Breast epithelium (tissue), 4 donors: ENCODE measurements around the gene STARD9. TPM values are rescaled to one million over a fixed set of nuclear protein-coding genes. Genes with fewer than 3 reads are reported as not detected.
"Not testable (repeated sequence)": the region's sequence is repeated elsewhere in the genome, so short reads cannot be mapped to it uniquely, and the experiment has no call there.

Source experiments
- DNase-seq, 2 donors: peaks; one replicate each; pipeline ENCODE4 v3.0.0-alpha.2; 2019; ENCODE audit warnings: low spot score in 2 of 2
- H3K27ac ChIP-seq, 2 donors: fragments of 200-600 bp; sonication (generic) in 1 of 2; one replicate each; pipeline ENCODE4 v1.5.1; 2016 to 2019; ENCODE audit warnings: mild to moderate bottlenecking in 1 of 2
- H3K27me3 ChIP-seq, 2 donors: fragments of 200-600 bp; sonication (generic) in 1 of 2; one replicate each; pipeline versions ENCODE4 v1.5.1 to v1.6.0; 2017 to 2019; ENCODE audit warnings: control low read depth in 1 of 2, mild to moderate bottlenecking in 1 of 2
- H3K36me3 ChIP-seq: fragments of 200-600 bp; one replicate; pipeline ENCODE4 v1.5.1; 2019
- H3K4me1 ChIP-seq, 2 donors: fragments of 200-600 bp; sonication (generic); one replicate each; pipeline ENCODE4 v1.5.1; 2016 to 2019; ENCODE audit warnings: control low read depth in 1 of 2
- H3K4me3 ChIP-seq, 3 donors: fragments of 200-600 bp; sonication (generic); 1 replicate in 2 of 3; 2 replicates in 1 of 3; pipeline ENCODE4 v1.5.1; 2016 to 2019; ENCODE audit warnings: mild to moderate bottlenecking in 3 of 3, moderate library complexity in 2 of 3
- H3K9me3 ChIP-seq, 2 donors: fragments of 200-600 bp; sonication (generic) in 1 of 2; one replicate each; pipeline ENCODE4 v1.5.1; 2016 to 2019; ENCODE audit warnings: control low read depth in 1 of 2
- CTCF ChIP-seq, 3 donors: fragments of 450-650 bp; IDR thresholded peaks; one replicate each; pipeline ENCODE4 v1.5.1; 2016 to 2017; ENCODE audit warnings: antibody characterized with exemption in 3 of 3, mild to moderate bottlenecking in 3 of 3, moderate library complexity in 3 of 3
- POLR2A ChIP-seq: fragments of 450-650 bp; IDR thresholded peaks from one replicate; pipeline ENCODE4 v1.6.1; 2016; ENCODE audit warnings: antibody characterized with exemption, mild to moderate bottlenecking, moderate library complexity
- POLR2AphosphoS5 ChIP-seq, 3 donors: sonication (generic); formaldehyde crosslinking; IDR thresholded peaks; one replicate each; pipeline ENCODE4 v1.6.1; 2017; ENCODE audit warnings: antibody characterized with exemption in 3 of 3
- intact Hi-C: fragments of 100-400 bp; cut with DNase I; formaldehyde crosslinking; loops from one replicate; pipeline ENCODE4 v1.15.1; 2023; ENCODE audit warnings: low total_unique reads
- total RNA-seq, 3 donors: library from RNA; depleted of rRNA; stranded (reverse); fragments of >200 nt; gene quantifications; one replicate each; pipeline ENCODE4 v1.1.0, GENCODE V29; 2016

The STARD9 gene
- total RNA-seq, 3 donors from 2014 or later, result 18.6 to 27.9 (median 27.5) TPM

- H3K4me3 ChIP-seq, result no peak overlapping the region
- no peaks in the 10 kb centered on the region for H3K36me3 ChIP-seq
- H3K4me1 ChIP-seq, result no peaks in the 10 kb centered on the region
- H3K9me3 ChIP-seq, result no peaks in the 10 kb centered on the region
- no peaks in the 10 kb centered on the region for H3K27me3 ChIP-seq
- TF ChIP-seq POLR2AphosphoS5 (IDR thresholded peaks at IDR 0.05), result no peak
- no peak overlapping the region for H3K27ac ChIP-seq
- no peak for DNase-seq
- intact Hi-C loops, result loop anchor here (5.0 kb wide), 1 partner anchor 463 kb away; no protein-coding TSS in a partner anchor
These were observed 168.8 kb downstream of the STARD9 start for GRCh38 chr15:42744195-42744594.

GRCh38 chr15:42749266-42749665 lies 173.9 kb downstream of the STARD9 start:
- H3K27me3 ChIP-seq, result no peaks in the 10 kb centered on the region
- no peak overlapping the region for H3K27ac ChIP-seq
- H3K4me3 ChIP-seq, result no peak overlapping the region
- TF ChIP-seq POLR2AphosphoS5 (IDR thresholded peaks at IDR 0.05), result no peak
- no peak for TF ChIP-seq CTCF (IDR thresholded peaks at IDR 0.05)
- no peak for TF ChIP-seq POLR2A
- no peaks in the 10 kb centered on the region for H3K36me3 ChIP-seq
- no peaks in the 10 kb centered on the region for H3K9me3 ChIP-seq
- intact Hi-C loops, result no loop called here
- no peaks in the 10 kb centered on the region for H3K4me1 ChIP-seq
- DNase-seq, result no peak

- H3K27me3 ChIP-seq, result no peaks in the 10 kb centered on the region
- H3K9me3 ChIP-seq, result no peaks in the 10 kb centered on the region
- no peaks in the 10 kb centered on the region for H3K36me3 ChIP-seq
- no peak for TF ChIP-seq POLR2A
- TF ChIP-seq POLR2AphosphoS5 (IDR thresholded peaks at IDR 0.05), result no peak
- TF ChIP-seq CTCF (IDR thresholded peaks at IDR 0.05), result no peak
- DNase-seq, result no peak
- H3K4me1 ChIP-seq, result no peaks in the 10 kb centered on the region
- intact Hi-C loops, result no loop called here
- H3K27ac ChIP-seq, result no peak overlapping the region
- H3K4me3 ChIP-seq, result no peak overlapping the region
These were observed 174.9 kb downstream of the STARD9 start for GRCh38 chr15:42750306-42750705.

GRCh38 chr15:42759093-42759492 lies 183.7 kb downstream of the STARD9 start:
- H3K4me3 ChIP-seq, result no peak overlapping the region
- H3K27ac ChIP-seq, result no peak overlapping the region
- peaks cover 11 to 16% of the 10 kb centered on the region in 2 donors for H3K9me3 ChIP-seq
- no peaks in the 10 kb centered on the region for H3K27me3 ChIP-seq
- intact Hi-C loops, result no loop called here
- no peaks in the 10 kb centered on the region for H3K36me3 ChIP-seq
- DNase-seq, result no peak
- TF ChIP-seq POLR2A, result no peak
- no peak for TF ChIP-seq POLR2AphosphoS5 (IDR thresholded peaks at IDR 0.05)
- TF ChIP-seq CTCF (IDR thresholded peaks at IDR 0.05), result no peak
- H3K4me1 ChIP-seq, result no peaks in the 10 kb centered on the region

- H3K36me3 ChIP-seq, result no peaks in the 10 kb centered on the region
- H3K27ac ChIP-seq, result no peak overlapping the region
- intact Hi-C loops, result no loop called here
- no peaks in the 10 kb centered on the region for H3K27me3 ChIP-seq
- H3K4me3 ChIP-seq, result no peak overlapping the region
- TF ChIP-seq CTCF (IDR thresholded peaks at IDR 0.05) (no peak), POLR2A (no peak), POLR2AphosphoS5 (IDR thresholded peaks at IDR 0.05) (no peak)
- no peak for DNase-seq
- H3K9me3 ChIP-seq, result peaks cover 11 to 16% of the 10 kb centered on the region in 2 donors
- no peaks in the 10 kb centered on the region for H3K4me1 ChIP-seq
These were observed 185.4 kb downstream of the STARD9 start for GRCh38 chr15:42760759-42761158.

- H3K36me3 ChIP-seq, H3K4me3 ChIP-seq, H3K27ac ChIP-seq, intact Hi-C loops, H3K4me1 ChIP-seq, H3K27me3 ChIP-seq, DNase-seq: not testable (repeated sequence)
- peaks cover 11 to 16% of the 10 kb centered on the region in 2 donors for H3K9me3 ChIP-seq
These were observed 186.4 kb downstream of the STARD9 start for GRCh38 chr15:42761813-42762212.

GRCh38 chr15:42764154-42764731 lies 188.8 kb downstream of the STARD9 start:
- H3K27me3 ChIP-seq, H3K4me1 ChIP-seq, intact Hi-C loops, H3K27ac ChIP-seq, H3K4me3 ChIP-seq, H3K36me3 ChIP-seq, DNase-seq: not testable (repeated sequence)
- H3K9me3 ChIP-seq, result peaks cover 11 to 16% of the 10 kb centered on the region in 2 donors

- H3K27me3 ChIP-seq, H3K27ac ChIP-seq, H3K36me3 ChIP-seq, H3K4me3 ChIP-seq, H3K4me1 ChIP-seq, intact Hi-C loops, DNase-seq: not testable (repeated sequence)
- peaks cover 5 to 12% of the 10 kb centered on the region in 2 donors for H3K9me3 ChIP-seq
These were observed 190.7 kb downstream of the STARD9 start for GRCh38 chr15:42766109-42766508.
